CD4-positive, alpha-beta T cell treated with Interleukin-2 at 100 ng/mL for 4 hours (primary cell): ENCODE results near the gene GABBR1.
A peak's percentile ranks its signal among the peaks of the same experiment; 100 is the strongest.

Experiments
- DNase-seq: peaks from one replicate; pipeline ENCODE4 v3.0.0-alpha.2; 2020; ENCODE audit warnings: low spot score

GABBR1 gene

GRCh38 chr6:29527126-29527525 is 105.9 kb downstream of the GABBR1 start:
- DNase-seq: no peak

GRCh38 chr6:29525311-29525639 is 107.7 kb downstream of the GABBR1 start:
- DNase-seq: no peak

GRCh38 chr6:29524444-29525310 is 108.3 kb downstream of the GABBR1 start:
- DNase-seq: no peak

- DNase-seq: no peak
Measured at GRCh38 chr6:29524044-29524443, 108.9 kb downstream of the GABBR1 start.

- no peak for DNase-seq
Measured at GRCh38 chr6:29522227-29522626, 110.8 kb downstream of the GABBR1 start.

DNA sequence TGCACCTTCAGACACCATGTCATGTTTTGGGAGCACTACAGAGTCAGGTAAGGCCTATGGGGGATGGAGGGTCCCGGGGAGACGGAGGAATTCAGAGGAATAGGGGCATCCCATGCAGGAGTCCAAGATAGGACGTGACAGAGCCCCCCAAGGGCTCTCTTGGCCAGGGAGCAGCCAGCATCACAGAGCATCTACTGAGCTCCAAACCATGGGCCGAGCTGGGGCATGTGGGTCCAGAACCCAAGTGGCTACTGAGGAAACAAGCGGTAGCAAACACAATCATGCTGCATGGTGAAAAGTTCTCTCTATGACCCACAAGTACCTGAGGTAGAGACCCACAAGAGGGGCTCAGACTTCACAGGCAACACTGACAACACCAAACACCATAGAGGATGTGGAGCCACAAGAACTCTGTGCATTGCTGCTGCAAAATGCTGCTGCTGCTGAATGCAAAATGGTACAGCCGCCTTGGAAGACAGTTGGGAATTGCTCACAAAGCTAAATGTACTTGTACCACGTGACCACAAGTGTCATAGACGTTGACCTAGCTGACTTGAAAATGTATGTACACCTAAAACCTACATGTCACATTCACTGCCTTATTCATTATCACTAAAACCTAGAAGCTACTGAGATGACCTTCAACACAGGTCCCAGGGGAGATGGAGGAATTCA is 111.8 kb downstream of the GABBR1 start:
- no peak for DNase-seq

DNA sequence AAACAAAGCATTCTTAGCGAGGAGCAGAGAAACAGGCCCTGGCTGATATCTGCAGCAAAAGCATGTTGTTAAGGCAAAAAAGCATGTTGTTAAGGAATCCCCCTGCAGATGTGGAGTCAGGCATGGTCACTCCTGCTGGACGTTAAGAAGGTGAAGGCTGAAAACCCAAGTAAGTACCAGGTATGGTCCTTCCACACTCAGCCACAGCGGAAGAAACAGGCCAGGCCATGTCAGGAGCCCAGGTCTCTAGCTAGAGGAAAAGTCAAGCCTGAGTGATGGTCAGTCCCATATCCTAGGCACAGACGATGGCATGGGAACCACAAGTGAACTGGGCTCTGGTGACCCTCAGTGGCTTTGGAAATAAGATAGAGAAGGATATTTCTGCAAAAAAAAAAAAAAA is 112.8 kb downstream of the GABBR1 start:
- DNase-seq: no peak

DNA sequence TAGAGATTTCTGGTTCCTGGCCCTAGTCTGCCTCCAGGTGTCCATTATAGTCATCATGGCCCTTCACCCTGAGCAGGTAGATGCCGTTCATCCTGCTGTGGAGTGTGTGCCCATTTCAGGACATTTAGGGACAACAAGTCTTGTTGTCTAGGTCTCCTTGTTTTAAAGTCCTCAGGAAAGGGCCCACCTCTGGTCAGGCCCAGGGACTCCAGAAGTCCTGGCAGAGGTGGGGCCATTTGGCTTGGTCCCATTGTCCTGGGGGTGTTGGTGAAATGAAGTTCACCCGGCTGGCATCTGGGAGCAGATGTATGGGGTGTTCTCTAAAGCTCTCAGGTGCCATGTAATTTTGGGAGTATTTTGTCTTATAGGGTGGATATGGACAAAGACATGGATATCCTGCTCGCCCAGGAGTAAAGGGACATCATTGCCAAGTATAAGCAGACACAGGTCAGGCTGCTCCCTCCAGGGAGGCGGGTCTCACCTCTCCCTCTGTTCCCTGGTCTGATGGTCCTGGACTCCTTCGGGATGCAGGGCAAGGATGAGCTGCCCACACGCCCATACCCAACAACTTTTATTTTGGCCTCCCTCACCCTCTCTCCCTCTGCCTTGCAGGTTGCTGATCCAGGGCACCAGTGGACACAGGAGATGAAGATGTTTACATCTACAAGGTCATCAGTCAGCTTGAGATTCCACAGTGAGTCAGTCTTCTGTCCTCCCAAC is 113.5 kb downstream of the GABBR1 start:
- no peak for DNase-seq

DNA sequence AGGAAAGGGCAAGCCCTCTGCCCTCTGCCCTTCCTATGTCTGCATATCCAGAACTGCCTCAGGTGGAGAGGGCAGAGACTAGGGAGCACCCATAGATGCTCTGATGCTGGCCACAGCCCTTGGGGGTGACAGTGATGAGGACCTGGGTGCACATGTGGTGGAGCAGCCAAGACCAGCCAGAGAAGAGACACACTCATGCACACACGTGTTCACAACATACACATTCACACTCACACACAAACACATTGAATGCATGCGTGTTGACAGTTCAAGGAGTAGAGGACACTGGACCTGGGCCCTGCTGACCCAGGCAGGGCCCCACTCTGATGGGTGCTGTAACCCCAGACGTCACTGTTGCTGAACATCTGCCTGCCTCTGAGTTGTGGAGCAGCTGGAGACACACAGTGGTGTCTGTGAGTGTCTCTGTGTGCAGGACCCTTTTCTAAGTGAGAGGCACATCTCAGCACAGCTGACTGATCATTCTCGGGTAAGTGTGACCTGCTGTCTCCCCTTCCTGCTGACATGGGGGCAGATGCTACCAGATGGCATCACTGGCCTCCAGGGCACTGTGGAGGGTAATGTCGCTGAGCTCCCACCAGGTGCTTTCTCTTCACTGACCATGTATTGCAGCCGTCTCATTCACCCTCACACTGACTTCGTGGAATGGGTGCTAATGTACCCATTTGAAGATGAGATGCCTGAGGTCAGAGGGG is 115.1 kb downstream of the GABBR1 start:
- no peak for DNase-seq

GRCh38 chr6:29517245-29517644 is 115.7 kb downstream of the GABBR1 start:
- DNase-seq: no peak

GRCh38 chr6:29516108-29516507 is 116.9 kb downstream of the GABBR1 start:
- peak; percentile 56 for DNase-seq

DNA sequence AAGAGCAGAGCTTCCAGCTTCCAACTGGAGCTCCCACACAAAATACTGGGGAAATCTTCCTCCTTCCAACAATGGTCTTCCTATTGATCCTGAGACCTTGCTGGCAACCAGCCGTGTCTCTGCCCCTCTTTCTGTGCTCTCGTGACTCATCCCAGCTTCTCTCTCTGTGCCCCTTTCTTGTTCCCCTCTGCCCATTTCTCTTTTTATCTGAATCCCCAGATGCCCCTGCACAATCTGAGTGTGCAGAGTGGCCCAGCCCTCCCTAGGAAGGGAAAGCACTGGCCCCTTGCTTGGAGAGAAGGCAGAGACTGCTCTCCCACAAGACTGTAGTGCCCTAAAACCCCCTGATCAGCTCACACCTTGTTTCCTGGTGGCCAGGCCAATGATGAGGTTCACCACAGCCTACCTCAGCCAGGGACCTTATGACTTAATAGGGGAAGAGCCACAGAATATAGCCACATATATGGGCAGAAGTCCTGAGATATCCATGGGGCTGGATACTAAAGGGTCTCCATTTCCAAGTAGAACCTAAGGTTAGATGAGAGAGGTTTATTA is 122.2 kb downstream of the GABBR1 start:
- DNase-seq: no peak

GRCh38 chr6:29510202-29510601 is 122.8 kb downstream of the GABBR1 start:
- no peak for DNase-seq
